ENCODE data around the gene SLC12A6.

The SLC12A6 gene

DNA sequence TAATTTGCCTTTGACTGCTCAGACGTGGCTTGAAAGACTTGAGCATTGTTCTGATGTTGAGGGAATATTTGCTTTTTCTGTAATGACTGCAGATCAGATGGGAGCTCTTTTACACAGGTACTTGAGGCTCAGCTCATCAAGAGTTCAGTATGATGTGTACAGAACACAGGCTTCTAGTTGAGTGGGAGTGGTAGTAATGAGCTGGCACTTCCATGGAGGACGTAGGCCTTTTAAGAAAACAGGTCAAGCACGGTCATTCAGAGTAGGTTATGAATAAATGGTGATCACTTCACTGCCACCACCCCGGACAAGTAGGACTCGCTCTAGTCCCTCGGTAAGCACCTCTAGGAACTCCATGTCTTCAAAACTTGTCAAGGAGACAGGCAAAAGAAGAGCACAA lies 104.0 kb downstream of the SLC12A6 start:
- TF ChIP-seq, protein P1, sequence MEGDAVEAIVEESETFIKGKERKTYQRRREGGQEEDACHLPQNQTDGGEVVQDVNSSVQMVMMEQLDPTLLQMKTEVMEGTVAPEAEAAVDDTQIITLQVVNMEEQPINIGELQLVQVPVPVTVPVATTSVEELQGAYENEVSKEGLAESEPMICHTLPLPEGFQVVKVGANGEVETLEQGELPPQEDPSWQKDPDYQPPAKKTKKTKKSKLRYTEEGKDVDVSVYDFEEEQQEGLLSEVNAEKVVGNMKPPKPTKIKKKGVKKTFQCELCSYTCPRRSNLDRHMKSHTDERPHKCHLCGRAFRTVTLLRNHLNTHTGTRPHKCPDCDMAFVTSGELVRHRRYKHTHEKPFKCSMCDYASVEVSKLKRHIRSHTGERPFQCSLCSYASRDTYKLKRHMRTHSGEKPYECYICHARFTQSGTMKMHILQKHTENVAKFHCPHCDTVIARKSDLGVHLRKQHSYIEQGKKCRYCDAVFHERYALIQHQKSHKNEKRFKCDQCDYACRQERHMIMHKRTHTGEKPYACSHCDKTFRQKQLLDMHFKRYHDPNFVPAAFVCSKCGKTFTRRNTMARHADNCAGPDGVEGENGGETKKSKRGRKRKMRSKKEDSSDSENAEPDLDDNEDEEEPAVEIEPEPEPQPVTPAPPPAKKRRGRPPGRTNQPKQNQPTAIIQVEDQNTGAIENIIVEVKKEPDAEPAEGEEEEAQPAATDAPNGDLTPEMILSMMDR (IDR thresholded peaks at IDR 0.05): no peak
- H3K4me3 ChIP-seq (ENCODE audit: low read depth in 1 of 2, low read length in 1 of 2): no peak overlapping the region
- H3K9me3 ChIP-seq: no peaks in the 10 kb centered on the region
- H3K4me1 ChIP-seq (ENCODE audit: control insufficient read depth in 1 of 2, insufficient read depth in 1 of 2, low read depth in 1 of 2, low read length in 1 of 2): no peaks in the 10 kb centered on the region
- peaks cover 94% of the 10 kb centered on the region for H3K36me3 ChIP-seq
- no peaks in the 10 kb centered on the region for H3K27me3 ChIP-seq
- peak overlapping the region; percentile 39 for H3K27ac ChIP-seq

DNA sequence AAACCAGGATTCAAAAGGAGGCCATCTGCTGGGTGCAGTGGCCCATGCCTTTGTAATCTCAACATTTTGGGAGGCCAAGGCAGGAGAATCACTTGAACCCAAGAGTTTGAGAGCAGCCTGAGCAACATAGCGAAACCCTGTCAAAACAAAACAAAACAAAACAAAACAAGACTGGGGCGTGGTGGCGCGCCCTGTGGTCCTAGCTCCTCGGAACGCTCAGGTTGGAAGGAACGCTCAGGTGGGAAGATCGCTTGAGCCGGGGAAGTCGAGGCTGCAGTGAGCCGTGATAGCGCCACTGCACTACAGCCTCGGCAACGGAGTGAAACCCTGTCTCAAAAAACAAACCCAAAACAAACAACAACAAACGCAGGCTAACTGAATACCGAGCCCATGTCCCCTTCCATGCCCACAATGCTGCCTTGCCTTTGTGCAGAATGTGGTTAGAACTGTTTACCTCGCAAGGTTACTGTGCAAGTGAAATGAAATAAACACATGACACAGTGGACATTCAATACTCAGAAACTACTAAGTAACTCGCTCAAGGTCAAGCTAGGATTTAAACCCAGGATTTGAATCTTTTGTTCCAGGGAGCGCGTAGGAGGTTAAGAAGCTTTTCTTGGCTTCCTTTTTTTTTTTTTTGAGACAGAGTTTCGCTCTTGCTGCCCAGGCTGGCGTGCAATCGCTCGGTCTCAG lies 113.5 kb downstream of the SLC12A6 start:
- Histone ChIP-seq H3K4me3 (ENCODE audit: low read depth in 1 of 2, low read length in 1 of 2) (peak overlapping the region; percentile 85 to 94), H3K27ac (peak overlapping the region; percentile 85), H3K27me3 (no peaks in the 10 kb centered on the region), H3K36me3 (peaks cover 7% of the 10 kb centered on the region), H3K4me1 (ENCODE audit: control insufficient read depth in 1 of 2, insufficient read depth in 1 of 2, low read depth in 1 of 2, low read length in 1 of 2) (peaks cover 18 to 20% of the 10 kb centered on the region in 2 experiments), H3K9me3 (no peaks in the 10 kb centered on the region)
- TF ChIP-seq, protein P1 (IDR thresholded peaks at IDR 0.05): no peak

- H3K27ac ChIP-seq: no peak overlapping the region
- H3K4me1 ChIP-seq (ENCODE audit: control insufficient read depth in 1 of 2, insufficient read depth in 1 of 2, low read depth in 1 of 2, low read length in 1 of 2): no peaks in the 10 kb centered on the region
- H3K9me3 ChIP-seq: no peaks in the 10 kb centered on the region
- no peaks in the 10 kb centered on the region for H3K36me3 ChIP-seq
- H3K27me3 ChIP-seq: peaks cover 14% of the 10 kb centered on the region
- TF ChIP-seq, protein P1 (IDR thresholded peaks at IDR 0.05): no peak
- no peak overlapping the region for H3K4me3 ChIP-seq (ENCODE audit: low read depth in 1 of 2, low read length in 1 of 2)
Observed at GRCh38 chr15:34217587-34218225, 119.9 kb downstream of the SLC12A6 start.

- TF ChIP-seq, protein P1 (IDR thresholded peaks at IDR 0.05): no peak
- H3K27me3 ChIP-seq: peaks cover 14% of the 10 kb centered on the region
- H3K4me3 ChIP-seq (ENCODE audit: low read depth in 1 of 2, low read length in 1 of 2): no peak overlapping the region
- no peak overlapping the region for H3K27ac ChIP-seq
- H3K4me1 ChIP-seq (ENCODE audit: control insufficient read depth in 1 of 2, insufficient read depth in 1 of 2, low read depth in 1 of 2, low read length in 1 of 2): no peaks in the 10 kb centered on the region
- no peaks in the 10 kb centered on the region for H3K36me3 ChIP-seq
- H3K9me3 ChIP-seq: no peaks in the 10 kb centered on the region
Observed at GRCh38 chr15:34216527-34217270, 120.9 kb downstream of the SLC12A6 start.

DNA sequence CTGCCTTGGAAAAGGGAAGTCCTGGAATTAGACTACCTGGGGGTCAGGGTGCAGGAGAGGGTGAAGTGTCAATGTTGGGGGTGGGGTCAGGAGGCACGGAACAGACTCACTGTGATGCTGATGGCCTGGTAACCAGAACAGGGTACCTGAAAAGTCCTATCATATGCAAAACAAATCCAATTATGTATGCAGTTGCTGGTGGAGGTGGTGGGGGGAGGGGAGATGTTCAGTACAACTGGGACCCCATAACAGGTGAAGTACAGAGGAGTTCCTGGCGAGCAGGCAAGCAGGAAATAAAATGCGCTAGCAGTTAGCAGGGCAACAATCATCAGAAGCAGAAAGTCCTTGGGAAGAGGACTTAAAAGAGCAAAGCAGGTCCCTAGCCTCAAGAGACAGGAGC lies 123.4 kb downstream of the SLC12A6 start:
- H3K9me3 ChIP-seq: no peaks in the 10 kb centered on the region
- H3K4me3 ChIP-seq (ENCODE audit: low read depth in 1 of 2, low read length in 1 of 2): no peak overlapping the region
- H3K4me1 ChIP-seq (ENCODE audit: control insufficient read depth in 1 of 2, insufficient read depth in 1 of 2, low read depth in 1 of 2, low read length in 1 of 2): peaks cover 1 to 4% of the 10 kb centered on the region in 2 experiments
- TF ChIP-seq, protein P1 (IDR thresholded peaks at IDR 0.05): no peak
- peaks cover 14% of the 10 kb centered on the region for H3K27me3 ChIP-seq
- no peak overlapping the region for H3K27ac ChIP-seq
- no peaks in the 10 kb centered on the region for H3K36me3 ChIP-seq
